Epithelial cell of proximal tubule (primary cell): ENCODE results near the gene GNRHR. TPM values are rescaled to one million over a fixed set of nuclear protein-coding genes. Genes with fewer than 3 reads are reported as not detected.

Experiments
- DNase-seq: peaks from one replicate; pipeline ENCODE4 v3.0.0-alpha.2; 2011; ENCODE audit warnings: low read depth
- H3K4me3 ChIP-seq: 2 replicates; pipeline ENCODE4 v1.5.1; 2011; ENCODE audit warnings: low read depth, mild to moderate bottlenecking, low read length
- total RNA-seq: library from RNA; depleted of rRNA; stranded (reverse); fragments of >200 nt; gene quantifications from 2 replicates; pipeline ENCODE4 v1.2.3, GENCODE V29; 2015
- TF ChIP-seq, protein P1 (sequence below): conservative IDR thresholded peaks from 2 replicates; pipeline ENCODE4 v1.5.1; 2012; ENCODE audit warnings: low read depth, mild to moderate bottlenecking, low read length

The GNRHR gene
- total RNA-seq, 1 donor from 2014 or later, result not detected

DNA sequence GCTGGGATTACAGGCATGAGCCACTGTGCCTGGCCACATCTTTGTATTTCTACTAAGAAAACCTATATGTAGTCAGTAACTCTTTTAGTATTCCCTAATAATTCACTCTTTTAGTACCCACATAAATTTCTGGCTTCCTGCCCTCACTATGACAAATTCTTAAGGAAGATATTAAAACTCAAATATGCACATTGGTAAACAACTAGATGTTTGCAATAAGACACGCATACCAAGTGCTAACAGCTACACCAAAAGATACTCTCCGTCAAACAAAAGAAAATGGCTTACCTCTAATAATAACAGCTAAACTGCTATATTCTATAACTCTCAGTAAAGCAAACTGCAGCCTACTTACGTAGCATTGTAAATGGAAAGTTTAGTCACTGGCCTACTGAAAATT, 59.5 kb downstream of the GNRHR start:
- no peak overlapping the region for H3K4me3 ChIP-seq
- DNase-seq, result no peak
- TF ChIP-seq, protein P1, sequence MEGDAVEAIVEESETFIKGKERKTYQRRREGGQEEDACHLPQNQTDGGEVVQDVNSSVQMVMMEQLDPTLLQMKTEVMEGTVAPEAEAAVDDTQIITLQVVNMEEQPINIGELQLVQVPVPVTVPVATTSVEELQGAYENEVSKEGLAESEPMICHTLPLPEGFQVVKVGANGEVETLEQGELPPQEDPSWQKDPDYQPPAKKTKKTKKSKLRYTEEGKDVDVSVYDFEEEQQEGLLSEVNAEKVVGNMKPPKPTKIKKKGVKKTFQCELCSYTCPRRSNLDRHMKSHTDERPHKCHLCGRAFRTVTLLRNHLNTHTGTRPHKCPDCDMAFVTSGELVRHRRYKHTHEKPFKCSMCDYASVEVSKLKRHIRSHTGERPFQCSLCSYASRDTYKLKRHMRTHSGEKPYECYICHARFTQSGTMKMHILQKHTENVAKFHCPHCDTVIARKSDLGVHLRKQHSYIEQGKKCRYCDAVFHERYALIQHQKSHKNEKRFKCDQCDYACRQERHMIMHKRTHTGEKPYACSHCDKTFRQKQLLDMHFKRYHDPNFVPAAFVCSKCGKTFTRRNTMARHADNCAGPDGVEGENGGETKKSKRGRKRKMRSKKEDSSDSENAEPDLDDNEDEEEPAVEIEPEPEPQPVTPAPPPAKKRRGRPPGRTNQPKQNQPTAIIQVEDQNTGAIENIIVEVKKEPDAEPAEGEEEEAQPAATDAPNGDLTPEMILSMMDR, result no peak

DNA sequence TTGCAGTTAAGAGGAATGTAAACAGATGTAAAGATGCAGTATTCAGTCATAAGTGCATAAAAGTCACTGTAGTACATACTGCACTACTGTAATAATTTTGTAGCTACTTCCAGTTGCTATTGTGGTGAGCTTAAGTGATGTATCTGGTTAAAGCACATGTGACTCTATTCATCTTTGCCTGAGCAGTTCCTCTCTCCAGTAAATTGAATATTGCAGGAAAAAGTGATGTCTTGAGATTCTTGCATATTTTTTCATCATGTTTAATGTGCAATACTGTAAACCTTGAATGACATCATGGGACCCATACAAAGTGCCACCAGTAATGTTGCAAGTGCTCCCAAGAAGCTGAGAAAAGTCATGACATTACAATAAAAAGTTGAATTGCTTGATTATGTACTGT, 62.9 kb downstream of the GNRHR start:
- no peak for DNase-seq
- H3K4me3 ChIP-seq, result no peak overlapping the region

More for the DNA sequence above, 62.9 kb downstream of the GNRHR start:
- TF ChIP-seq, protein P1, result no peak

Other genes starting within 250 kb of the GNRHR start
- gene CENPC, start 208.9 kb downstream of the GNRHR start, total RNA-seq, result 9.2 and 11.5 TPM in 2 replicates
- not detected in 2 replicates for gene STAP1, start 195.7 kb downstream of the GNRHR start, total RNA-seq
- 69.2 and 100 TPM in 2 replicates for gene UBA6, start 53.2 kb downstream of the GNRHR start, total RNA-seq
- not detected in 2 replicates for gene TMPRSS11D, start 129.6 kb upstream of the GNRHR start, total RNA-seq
- gene TMPRSS11A, start 209.1 kb upstream of the GNRHR start, total RNA-seq, result not detected in 2 replicates